Measurements from ENCODE around the gene POC1B. TPM values are rescaled to one million over a fixed set of nuclear protein-coding genes. Genes with fewer than 3 reads are reported as not detected.

POC1B gene
- total RNA-seq, 2 experiments from 2014 or later = 47.7 to 49.4 TPM

- Mint-ChIP-seq H3K4me1 (ENCODE audit: low read depth) (peaks cover 30% of the 10 kb centered on the region), H3K9me3 (ENCODE audit: insufficient read depth) (no peaks in the 10 kb centered on the region), H3K27ac (no peak overlapping the region), H3K36me3 (ENCODE audit: low read depth) (no peaks in the 10 kb centered on the region), H3K27me3 (ENCODE audit: low read depth) (no peaks in the 10 kb centered on the region), H3K4me3 (no peak overlapping the region)
- POLR2A ChIA-PET = no interaction called here
- ATAC-seq = no peak
- DNase-seq = no peak
- CTCF ChIA-PET = no interaction called here
Observed at GRCh38 chr12:89386138-89386537, 139.7 kb downstream of the POC1B start.

- H3K4me1 Mint-ChIP-seq (ENCODE audit: low read depth) = peaks cover 22% of the 10 kb centered on the region
- POLR2A ChIA-PET = no interaction called here
- no peak overlapping the region for H3K4me3 Mint-ChIP-seq
- no peaks in the 10 kb centered on the region for H3K27me3 Mint-ChIP-seq (ENCODE audit: low read depth)
- CTCF ChIA-PET = interaction anchor here (0.7 kb wide), 1 partner anchor 11 kb away, joined by 3 read pairs; no protein-coding TSS in a partner anchor
- DNase-seq = no peak
- ATAC-seq = no peak
- no peak overlapping the region for H3K27ac Mint-ChIP-seq
- no peaks in the 10 kb centered on the region for H3K9me3 Mint-ChIP-seq (ENCODE audit: insufficient read depth)
- H3K36me3 Mint-ChIP-seq (ENCODE audit: low read depth) = no peaks in the 10 kb centered on the region
Observed at GRCh38 chr12:89384807-89385206, 141.0 kb downstream of the POC1B start.

GRCh38 chr12:89384050-89384758 lies 141.6 kb downstream of the POC1B start:
- H3K36me3 Mint-ChIP-seq (ENCODE audit: low read depth) = no peaks in the 10 kb centered on the region
- H3K4me3 Mint-ChIP-seq = no peak overlapping the region
- H3K27ac Mint-ChIP-seq = no peak overlapping the region
- H3K9me3 Mint-ChIP-seq (ENCODE audit: insufficient read depth) = no peaks in the 10 kb centered on the region
- ChIA-PET CTCF (interaction anchor here (0.7 kb wide), 1 partner anchor 12 kb away, joined by 3 read pairs; no protein-coding TSS in a partner anchor), POLR2A (no interaction called here)
- ATAC-seq (no peak), DNase-seq (no peak)
- no peaks in the 10 kb centered on the region for H3K27me3 Mint-ChIP-seq (ENCODE audit: low read depth)
- H3K4me1 Mint-ChIP-seq (ENCODE audit: low read depth) = peaks cover 26% of the 10 kb centered on the region

- Mint-ChIP-seq H3K4me1 (ENCODE audit: low read depth) (peaks cover 33% of the 10 kb centered on the region), H3K36me3 (ENCODE audit: low read depth) (no peaks in the 10 kb centered on the region), H3K9me3 (ENCODE audit: insufficient read depth) (no peaks in the 10 kb centered on the region), H3K27ac (no peak overlapping the region), H3K4me3 (no peak overlapping the region), H3K27me3 (ENCODE audit: low read depth) (no peaks in the 10 kb centered on the region)
- DNase-seq (no peak), ATAC-seq (no peak)
- ChIA-PET CTCF (interaction anchor here (1.0 kb wide), 1 partner anchor 37 kb away, joined by 4 read pairs; no protein-coding TSS in a partner anchor), POLR2A (no interaction called here)
Observed at GRCh38 chr12:89383235-89384049, 142.4 kb downstream of the POC1B start.

GRCh38 chr12:89382328-89382727 lies 143.5 kb downstream of the POC1B start:
- no peak overlapping the region for H3K27ac Mint-ChIP-seq
- no peaks in the 10 kb centered on the region for H3K27me3 Mint-ChIP-seq (ENCODE audit: low read depth)
- ATAC-seq (no peak), DNase-seq (no peak)
- H3K9me3 Mint-ChIP-seq (ENCODE audit: insufficient read depth) = no peaks in the 10 kb centered on the region
- H3K4me3 Mint-ChIP-seq = no peak overlapping the region
- POLR2A ChIA-PET = no interaction called here
- CTCF ChIA-PET = interaction anchor here (1.0 kb wide), 1 partner anchor 38 kb away, joined by 4 read pairs; no protein-coding TSS in a partner anchor
- H3K4me1 Mint-ChIP-seq (ENCODE audit: low read depth) = peaks cover 38% of the 10 kb centered on the region
- peaks cover 2% of the 10 kb centered on the region for H3K36me3 Mint-ChIP-seq (ENCODE audit: low read depth)

GRCh38 chr12:89379839-89380467 lies 145.9 kb downstream of the POC1B start:
- Mint-ChIP-seq H3K27ac (no peak overlapping the region), H3K4me1 (ENCODE audit: low read depth) (peaks cover 56% of the 10 kb centered on the region), H3K27me3 (ENCODE audit: low read depth) (no peaks in the 10 kb centered on the region), H3K9me3 (ENCODE audit: insufficient read depth) (no peaks in the 10 kb centered on the region), H3K36me3 (ENCODE audit: low read depth) (peaks cover 2% of the 10 kb centered on the region), H3K4me3 (no peak overlapping the region)
- ChIA-PET CTCF (interaction anchor here (1.2 to 1.7 kb wide), 2 partner anchors 15 to 29 kb away, joined by 3 to 4 read pairs; no protein-coding TSS in a partner anchor), POLR2A (interaction anchor here (2.3 kb wide), 1 partner anchor 27 kb away, joined by 8 read pairs; the partner anchor contains the start of gene DUSP6)
- DNase-seq = no peak
- ATAC-seq = no peak

GRCh38 chr12:89379148-89379838 lies 146.6 kb downstream of the POC1B start:
- ChIA-PET CTCF (interaction anchor here (1.2 kb wide), 1 partner anchor 28 kb away, joined by 3 read pairs; no protein-coding TSS in a partner anchor), POLR2A (interaction anchor here (2.3 kb wide), 1 partner anchor 26 kb away, joined by 8 read pairs; the partner anchor contains the start of gene DUSP6)
- ATAC-seq (no peak), DNase-seq (no peak)
- Mint-ChIP-seq H3K9me3 (ENCODE audit: insufficient read depth) (no peaks in the 10 kb centered on the region), H3K36me3 (ENCODE audit: low read depth) (peaks cover 2% of the 10 kb centered on the region), H3K4me1 (ENCODE audit: low read depth) (peaks cover 52% of the 10 kb centered on the region), H3K4me3 (no peak overlapping the region), H3K27me3 (ENCODE audit: low read depth) (no peaks in the 10 kb centered on the region), H3K27ac (no peak overlapping the region)

- H3K27ac Mint-ChIP-seq = peak overlapping the region; percentile 61
- ChIA-PET POLR2A (interaction anchor here (0.6 kb wide), 1 partner anchor 338 kb away, joined by 4 read pairs; no protein-coding TSS in a partner anchor), CTCF (interaction anchor here (1.5 kb wide), 1 partner anchor 85 kb away, joined by 3 read pairs; no protein-coding TSS in a partner anchor)
- H3K27me3 Mint-ChIP-seq (ENCODE audit: low read depth) = no peaks in the 10 kb centered on the region
- H3K4me3 Mint-ChIP-seq = no peak overlapping the region
- DNase-seq = no peak
- peaks cover 52% of the 10 kb centered on the region for H3K4me1 Mint-ChIP-seq (ENCODE audit: low read depth)
- peaks cover 2% of the 10 kb centered on the region for H3K36me3 Mint-ChIP-seq (ENCODE audit: low read depth)
- no peak for ATAC-seq
- no peaks in the 10 kb centered on the region for H3K9me3 Mint-ChIP-seq (ENCODE audit: insufficient read depth)
Observed at GRCh38 chr12:89376844-89377243, 149.0 kb downstream of the POC1B start.

- peaks cover 2% of the 10 kb centered on the region for H3K36me3 Mint-ChIP-seq (ENCODE audit: low read depth)
- ATAC-seq = peak; percentile 20
- H3K9me3 Mint-ChIP-seq (ENCODE audit: insufficient read depth) = no peaks in the 10 kb centered on the region
- ChIA-PET CTCF (interaction anchor here (1.5 kb wide), 1 partner anchor 86 kb away, joined by 3 read pairs; no protein-coding TSS in a partner anchor), POLR2A (interaction anchor here (0.6 to 1.0 kb wide), 2 partner anchors 24 to 338 kb away, joined by 4 read pairs; partner anchors contain the start of gene DUSP6)
- no peak overlapping the region for H3K4me3 Mint-ChIP-seq
- H3K27me3 Mint-ChIP-seq (ENCODE audit: low read depth) = no peaks in the 10 kb centered on the region
- no peak for DNase-seq
- H3K27ac Mint-ChIP-seq = peak overlapping the region; percentile 61
- H3K4me1 Mint-ChIP-seq (ENCODE audit: low read depth) = peaks cover 58% of the 10 kb centered on the region
Observed at GRCh38 chr12:89376202-89376529, 149.7 kb downstream of the POC1B start.

GRCh38 chr12:89373763-89374572 lies 151.9 kb downstream of the POC1B start:
- H3K9me3 Mint-ChIP-seq (ENCODE audit: insufficient read depth) = no peaks in the 10 kb centered on the region
- POLR2A ChIA-PET = interaction anchor here (0.8 kb wide), 1 partner anchor 20 kb away, joined by 3 read pairs; no protein-coding TSS in a partner anchor
- no peak overlapping the region for H3K27ac Mint-ChIP-seq

More at GRCh38 chr12:89373763-89374572, 151.9 kb downstream of the POC1B start:
- DNase-seq = no peak
- H3K4me1 Mint-ChIP-seq (ENCODE audit: low read depth) = peaks cover 62% of the 10 kb centered on the region
- no peak for ATAC-seq
- no peaks in the 10 kb centered on the region for H3K27me3 Mint-ChIP-seq (ENCODE audit: low read depth)
- H3K36me3 Mint-ChIP-seq (ENCODE audit: low read depth) = peaks cover 2% of the 10 kb centered on the region
- CTCF ChIA-PET = no interaction called here
- H3K4me3 Mint-ChIP-seq = no peak overlapping the region
